Left cardiac atrium (tissue), 4 donors: ENCODE results near the gene EPN3. TPM values are rescaled to one million over a fixed set of nuclear protein-coding genes. Genes with fewer than 3 reads are reported as not detected.

ENCODE experiments used
- ATAC-seq, 2 donors: fragments of 200-7000 bp; cut with Tn5 transposase; one replicate each; pipeline ENCODE4 v1.9.1; 2020; ENCODE audit warnings: mild to moderate bottlenecking in 2 of 2, moderate library complexity in 2 of 2
- DNase-seq: peaks from one replicate; pipeline ENCODE4 v3.0.0-alpha.2; 2020
- intact Hi-C, 2 donors: fragments of 100-400 bp; cut with DNase I; formaldehyde crosslinking; loops; one replicate each; pipeline versions ENCODE4 v1.14.1 to v1.15.1; 2022 to 2023
- total RNA-seq, 2 donors: library from RNA; stranded (reverse); fragmentation: NEBNext Ultra II Directional; extraction: Animal tissue kit (Norgen Biotek cat#: 25700); gene quantifications; one replicate each; pipeline ENCODE4 v1.2.1, GENCODE V29; 2021
- donor health status: DM: no; HTN: yes; CAD: no.
- donor health status: DM: no; HTN: yes; CAD: no; lungs with severe emphysema.
- donor health status: DM: yes; HTN: yes; CAD: no.
- donor health status: Dilated cardiomyopathy.

Gene EPN3
- total RNA-seq, 2 donors from 2014 or later = 7.0 to 16.1 TPM

- peak; percentile 91 for DNase-seq
- intact Hi-C loops = no loop called here
- peak; percentile 92 to 94 for ATAC-seq
Observed at GRCh38 chr17:50507871-50508572, 24.5 kb upstream of the EPN3 start, which contains the start of gene MYCBPAP. Gene MYCBPAP, plus strand, starts transcription at chr17:50508439. Its CDS starts 236 bp downstream, at chr17:50508675.

- intact Hi-C loops = no loop called here
- DNase-seq = no peak
- ATAC-seq = peak; percentile 5 to 9
Observed at GRCh38 chr17:50508573-50509460, 23.7 kb upstream of the EPN3 start.

GRCh38 chr17:50511058-50511457 is 21.5 kb upstream of the EPN3 start:
- no peak for ATAC-seq
- no peak for DNase-seq
- intact Hi-C loops = no loop called here

- DNase-seq (no peak), ATAC-seq (no peak)
- intact Hi-C loops = no loop called here
Observed at GRCh38 chr17:50513495-50513894, 19.0 kb upstream of the EPN3 start.

- intact Hi-C loops = no loop called here
- no peak for ATAC-seq
- no peak for DNase-seq
Observed at GRCh38 chr17:50514388-50514787, 18.1 kb upstream of the EPN3 start.

- DNase-seq = no peak
- intact Hi-C loops = no loop called here
- ATAC-seq = peak; percentile 50 to 74
Observed at GRCh38 chr17:50514936-50515702, 17.4 kb upstream of the EPN3 start.

GRCh38 chr17:50517011-50517410 is 15.5 kb upstream of the EPN3 start:
- ATAC-seq (no peak), DNase-seq (no peak)
- intact Hi-C loops = no loop called here

GRCh38 chr17:50517504-50518383 is 14.8 kb upstream of the EPN3 start:
- ATAC-seq (no peak), DNase-seq (no peak)
- intact Hi-C loops = no loop called here

GRCh38 chr17:50518384-50519023 is 14.0 kb upstream of the EPN3 start:
- intact Hi-C loops = no loop called here
- DNase-seq = no peak
- no peak for ATAC-seq

GRCh38 chr17:50519141-50519834 is 13.2 kb upstream of the EPN3 start:
- DNase-seq (no peak), ATAC-seq (no peak)
- intact Hi-C loops = no loop called here

GRCh38 chr17:50520483-50520882 is 12.1 kb upstream of the EPN3 start:
- intact Hi-C loops = no loop called here
- DNase-seq (no peak), ATAC-seq (no peak)

- intact Hi-C loops = no loop called here
- DNase-seq (no peak), ATAC-seq (no peak)
Observed at GRCh38 chr17:50521514-50521913, 11.0 kb upstream of the EPN3 start.

GRCh38 chr17:50522766-50523165 is 9.8 kb upstream of the EPN3 start:
- ATAC-seq (no peak), DNase-seq (no peak)
- intact Hi-C loops = no loop called here

- DNase-seq (no peak), ATAC-seq (no peak)
- intact Hi-C loops = no loop called here
Observed at GRCh38 chr17:50523208-50523607, 9.3 kb upstream of the EPN3 start.

GRCh38 chr17:50524838-50525237 is 7.7 kb upstream of the EPN3 start:
- intact Hi-C loops = no loop called here
- ATAC-seq = no peak
- no peak for DNase-seq

- DNase-seq = no peak
- intact Hi-C loops = no loop called here
- ATAC-seq = no peak
Observed at GRCh38 chr17:50527155-50527762, 5.3 kb upstream of the EPN3 start.

- intact Hi-C loops = no loop called here
- no peak for ATAC-seq
- no peak for DNase-seq
Observed at GRCh38 chr17:50527949-50528474, 4.5 kb upstream of the EPN3 start.
